Vagina (tissue), 2 donors: Measurements from ENCODE around the gene NKAIN2. TPM values are rescaled to one million over a fixed set of nuclear protein-coding genes. Genes with fewer than 3 reads are reported as not detected.
"Not testable (repeated sequence)": the region's sequence is repeated elsewhere in the genome, so short reads cannot be mapped to it uniquely, and the experiment has no call there.

Source experiments
- DNase-seq, 2 donors: peaks; one replicate each; pipeline ENCODE4 v3.0.0-alpha.2; 2017; ENCODE audit errors: extremely low spot score in 2 of 2
- H3K27ac ChIP-seq: fragments of 200-600 bp; sonication (generic); one replicate; pipeline ENCODE4 v1.5.1; 2019
- H3K27me3 ChIP-seq: fragments of 200-600 bp; sonication (generic); one replicate; pipeline ENCODE4 v1.5.1; 2019
- H3K36me3 ChIP-seq, 2 donors: fragments of 200-600 bp; sonication (generic); one replicate each; pipeline ENCODE4 v1.5.1; 2017 to 2019
- H3K4me1 ChIP-seq: fragments of 200-600 bp; sonication (generic); one replicate; pipeline ENCODE4 v1.5.1; 2019
- H3K4me3 ChIP-seq, 2 donors: fragments of 200-600 bp; sonication (generic); 1 replicate in 1 of 2; 2 replicates in 1 of 2; pipeline ENCODE4 v1.5.1; 2016 to 2019
- H3K9me3 ChIP-seq: fragments of 200-600 bp; sonication (generic); one replicate; pipeline ENCODE4 v1.5.1; 2019
- POLR2A ChIP-seq, 2 donors: fragments of 450-650 bp; IDR thresholded peaks; one replicate each; pipeline ENCODE4 v1.6.1; 2017; ENCODE audit warnings: antibody characterized with exemption in 2 of 2, mild to moderate bottlenecking in 2 of 2, moderate library complexity in 2 of 2
- POLR2AphosphoS5 ChIP-seq, 2 donors: sonication (generic); formaldehyde crosslinking; IDR thresholded peaks; one replicate each; pipeline ENCODE4 v1.9.0; 2017; ENCODE audit warnings: antibody characterized with exemption in 2 of 2, mild to moderate bottlenecking in 2 of 2, low read depth in 1 of 2; ENCODE audit not compliant: insufficient read depth in 1 of 2
- intact Hi-C: fragments of 100-400 bp; cut with DNase I; formaldehyde crosslinking; loops from one replicate; pipeline ENCODE4 v1.15.1; 2023
- total RNA-seq: library from RNA; depleted of rRNA; stranded (reverse); fragments of >200 nt; gene quantifications from one replicate; pipeline ENCODE4 v1.2.3, GENCODE V29; 2016
- TF ChIP-seq, protein P1 (sequence below), 3 experiments: fragments of 450-650 bp in 2 of 3; fragments of 200-600 bp in 1 of 3; sonication (generic) in 1 of 3; IDR thresholded peaks; one replicate each; pipeline ENCODE4 v1.5.1; 2017 to 2019; ENCODE audit warnings: antibody characterized with exemption in 3 of 3, mild to moderate bottlenecking in 2 of 3, moderate library complexity in 2 of 3

The NKAIN2 gene
- total RNA-seq, 1 donor from 2014 or later: not detected

DNA sequence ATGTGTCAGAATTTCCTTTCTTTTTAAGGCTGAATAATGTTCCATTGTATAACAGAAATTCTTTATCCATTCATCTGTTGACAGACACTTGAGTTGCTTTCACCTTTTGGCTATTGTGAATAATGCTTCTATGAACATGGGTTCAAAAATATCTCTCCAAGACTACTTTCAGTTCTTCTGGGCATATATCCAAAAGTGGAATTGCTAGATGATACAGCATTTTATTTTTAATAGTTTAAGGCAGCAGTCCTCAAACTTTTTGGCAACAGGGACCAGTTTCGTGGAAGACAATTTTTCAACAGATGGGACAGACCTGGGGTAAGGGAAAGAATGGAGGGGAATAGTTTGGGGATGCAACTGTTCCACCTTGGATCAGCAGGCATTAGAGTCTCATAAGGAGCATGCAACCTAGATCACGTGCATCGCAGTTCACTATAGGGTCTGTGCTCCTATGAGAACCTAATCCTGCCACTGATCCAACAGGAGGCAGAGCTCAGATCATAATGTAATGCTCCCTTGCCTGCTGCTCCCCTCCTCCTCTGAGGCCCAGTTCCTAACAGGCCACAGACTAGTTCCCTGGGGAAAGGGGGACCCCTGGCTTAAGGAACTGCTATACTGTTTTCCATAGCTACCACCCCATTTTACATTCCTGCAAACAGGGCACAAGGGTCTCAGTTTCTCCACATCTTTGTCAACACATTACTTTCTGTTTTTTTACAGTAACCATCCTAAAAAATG is 918.6 kb downstream of the NKAIN2 start:
- H3K27ac ChIP-seq: no peak overlapping the region
- H3K36me3 ChIP-seq: no peaks in the 10 kb centered on the region
- H3K4me3 ChIP-seq: no peak overlapping the region
- no peaks in the 10 kb centered on the region for H3K27me3 ChIP-seq
- H3K9me3 ChIP-seq: no peaks in the 10 kb centered on the region
- intact Hi-C loops: no loop called here
- DNase-seq: no peak
- TF ChIP-seq POLR2A (IDR thresholded peaks at IDR 0.05): no peak
- TF ChIP-seq, protein P1, sequence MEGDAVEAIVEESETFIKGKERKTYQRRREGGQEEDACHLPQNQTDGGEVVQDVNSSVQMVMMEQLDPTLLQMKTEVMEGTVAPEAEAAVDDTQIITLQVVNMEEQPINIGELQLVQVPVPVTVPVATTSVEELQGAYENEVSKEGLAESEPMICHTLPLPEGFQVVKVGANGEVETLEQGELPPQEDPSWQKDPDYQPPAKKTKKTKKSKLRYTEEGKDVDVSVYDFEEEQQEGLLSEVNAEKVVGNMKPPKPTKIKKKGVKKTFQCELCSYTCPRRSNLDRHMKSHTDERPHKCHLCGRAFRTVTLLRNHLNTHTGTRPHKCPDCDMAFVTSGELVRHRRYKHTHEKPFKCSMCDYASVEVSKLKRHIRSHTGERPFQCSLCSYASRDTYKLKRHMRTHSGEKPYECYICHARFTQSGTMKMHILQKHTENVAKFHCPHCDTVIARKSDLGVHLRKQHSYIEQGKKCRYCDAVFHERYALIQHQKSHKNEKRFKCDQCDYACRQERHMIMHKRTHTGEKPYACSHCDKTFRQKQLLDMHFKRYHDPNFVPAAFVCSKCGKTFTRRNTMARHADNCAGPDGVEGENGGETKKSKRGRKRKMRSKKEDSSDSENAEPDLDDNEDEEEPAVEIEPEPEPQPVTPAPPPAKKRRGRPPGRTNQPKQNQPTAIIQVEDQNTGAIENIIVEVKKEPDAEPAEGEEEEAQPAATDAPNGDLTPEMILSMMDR (IDR thresholded peaks at IDR 0.05): no peak
- no peak for TF ChIP-seq POLR2AphosphoS5 (IDR thresholded peaks at IDR 0.05; ENCODE audit: insufficient read depth in 1 of 2, low read depth in 1 of 2)
- H3K4me1 ChIP-seq: no peaks in the 10 kb centered on the region

DNA sequence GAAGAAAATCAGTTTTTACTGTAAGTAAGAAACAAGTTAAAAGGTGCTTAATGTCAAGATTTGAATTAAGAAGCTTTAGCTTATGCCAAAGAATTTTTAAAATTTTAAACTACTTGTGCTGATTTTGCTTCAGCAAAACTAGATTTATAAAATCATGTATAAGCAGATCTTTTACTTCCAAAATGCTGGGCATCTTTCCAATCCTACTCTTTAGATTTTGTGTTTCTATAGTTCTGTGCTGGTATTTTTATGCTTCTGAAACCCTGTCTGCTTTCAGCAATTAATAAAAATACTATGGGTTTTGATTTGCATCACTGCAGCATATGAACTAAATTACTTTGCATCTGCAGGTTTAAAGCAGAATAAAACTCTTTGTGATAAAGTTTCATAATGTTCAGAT is 920.0 kb downstream of the NKAIN2 start:
- Histone ChIP-seq H3K36me3 (no peaks in the 10 kb centered on the region), H3K4me3 (no peak overlapping the region), H3K9me3 (no peaks in the 10 kb centered on the region), H3K27me3 (no peaks in the 10 kb centered on the region), H3K27ac (no peak overlapping the region), H3K4me1 (no peaks in the 10 kb centered on the region)
- intact Hi-C loops: no loop called here
- TF ChIP-seq, protein P1 (IDR thresholded peaks at IDR 0.05): no peak
- no peak for TF ChIP-seq POLR2A (IDR thresholded peaks at IDR 0.05)
- TF ChIP-seq POLR2AphosphoS5 (IDR thresholded peaks at IDR 0.05; ENCODE audit: insufficient read depth in 1 of 2, low read depth in 1 of 2): no peak
- DNase-seq: no peak

DNA sequence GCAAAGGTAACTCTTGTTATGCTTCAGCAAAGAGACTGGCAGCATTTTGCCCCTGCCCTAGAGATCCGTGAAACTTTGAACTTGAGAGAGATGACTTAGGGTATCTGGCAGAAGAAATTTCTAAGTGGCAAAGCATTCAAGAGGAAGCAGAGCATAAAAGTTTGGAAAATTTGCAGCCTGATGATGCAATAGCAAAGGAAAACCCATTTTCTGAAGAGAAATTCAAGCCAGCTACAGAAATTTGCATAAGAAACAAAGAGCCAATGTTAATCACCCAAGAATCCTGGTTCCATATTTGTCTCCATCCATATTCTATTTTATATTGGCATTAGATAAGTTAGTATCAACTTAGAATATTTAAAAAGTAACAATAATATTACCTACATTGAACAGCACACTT is 934.1 kb downstream of the NKAIN2 start:
- H3K27me3 ChIP-seq, DNase-seq, H3K27ac ChIP-seq, H3K4me3 ChIP-seq, H3K36me3 ChIP-seq, intact Hi-C loops, H3K9me3 ChIP-seq, H3K4me1 ChIP-seq: not testable (repeated sequence)

DNA sequence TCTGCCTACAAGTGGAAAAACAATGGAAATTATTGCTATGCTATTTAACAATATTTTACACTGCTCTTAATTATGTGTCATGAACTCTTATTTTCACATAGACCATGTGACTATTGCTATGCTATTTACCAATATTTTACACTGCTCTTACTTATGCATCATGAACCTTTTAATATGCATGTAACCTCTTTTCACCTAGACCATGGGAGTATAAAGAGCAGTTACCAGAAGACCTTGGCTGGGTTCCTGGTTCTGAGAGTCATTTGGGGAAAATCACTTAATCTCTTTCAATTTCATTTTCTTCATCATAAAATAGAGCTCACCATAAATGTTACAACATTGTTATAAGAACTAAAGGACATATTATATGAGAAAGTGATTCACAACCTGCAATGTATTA is 934.8 kb downstream of the NKAIN2 start:
- Histone ChIP-seq H3K36me3 (no peaks in the 10 kb centered on the region), H3K4me3 (no peak overlapping the region), H3K27me3 (no peaks in the 10 kb centered on the region), H3K27ac (no peak overlapping the region), H3K4me1 (peaks cover 11% of the 10 kb centered on the region), H3K9me3 (no peaks in the 10 kb centered on the region)
- DNase-seq: no peak
- intact Hi-C loops: no loop called here
- TF ChIP-seq POLR2A (IDR thresholded peaks at IDR 0.05) (no peak), POLR2AphosphoS5 (IDR thresholded peaks at IDR 0.05; ENCODE audit: insufficient read depth in 1 of 2, low read depth in 1 of 2) (no peak)
- TF ChIP-seq, protein P1 (IDR thresholded peaks at IDR 0.05): no peak

DNA sequence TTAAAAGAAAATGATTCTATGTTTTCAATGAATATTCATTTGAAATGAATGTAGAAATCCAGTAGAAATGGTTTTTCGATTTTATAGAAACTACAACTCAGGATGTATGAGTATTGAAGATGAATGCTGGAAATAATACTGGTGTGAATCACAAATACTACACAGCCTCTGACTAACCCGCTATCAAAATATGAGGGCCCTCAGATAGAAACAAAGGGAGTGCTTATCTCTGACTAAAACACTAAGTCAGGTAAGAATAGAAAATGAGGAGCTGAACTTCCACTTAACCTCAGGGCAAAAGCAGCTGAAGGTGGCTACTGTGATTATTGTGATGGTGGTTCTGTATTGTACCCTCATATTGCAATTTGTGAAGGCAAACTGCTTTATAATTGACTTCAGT is 937.7 kb downstream of the NKAIN2 start:
- Histone ChIP-seq H3K36me3 (no peaks in the 10 kb centered on the region), H3K4me1 (peaks cover 11% of the 10 kb centered on the region), H3K9me3 (no peaks in the 10 kb centered on the region), H3K27me3 (no peaks in the 10 kb centered on the region), H3K4me3 (no peak overlapping the region), H3K27ac (no peak overlapping the region)
- TF ChIP-seq POLR2A (IDR thresholded peaks at IDR 0.05): no peak
- TF ChIP-seq POLR2AphosphoS5 (IDR thresholded peaks at IDR 0.05; ENCODE audit: insufficient read depth in 1 of 2, low read depth in 1 of 2): no peak
- TF ChIP-seq, protein P1 (IDR thresholded peaks at IDR 0.05): no peak
- no peak for DNase-seq
- intact Hi-C loops: no loop called here
